Right lobe of liver (tissue), 6 donors: Measurements from ENCODE around the gene CDH26. TPM values are rescaled to one million over a fixed set of nuclear protein-coding genes. Genes with fewer than 3 reads are reported as not detected.

Source experiments
- ATAC-seq, 4 donors: fragments of 200-7000 bp; cut with Tn5 transposase; one replicate each; pipeline ENCODE4 v1.9.1; 2020; ENCODE audit warnings: mild to moderate bottlenecking in 4 of 4, moderate library complexity in 4 of 4
- DNase-seq, 3 donors: peaks; one replicate each; pipeline ENCODE4 v3.0.0-alpha.2; 2020
- H3K27ac ChIP-seq, 3 donors: fragments of 200-600 bp; one replicate each; pipeline ENCODE4 v1.8.0; 2022
- H3K27me3 ChIP-seq, 2 donors: fragments of 200-600 bp; one replicate each; pipeline ENCODE4 v1.8.0; 2022
- H3K36me3 ChIP-seq, 4 donors: fragments of 200-600 bp; sonication (generic) in 1 of 4; one replicate each; pipeline versions ENCODE4 v1.5.1 to v1.8.0; 2017 to 2022; ENCODE audit warnings: control low read depth in 1 of 4
- H3K4me1 ChIP-seq, 4 donors: fragments of 200-600 bp; sonication (generic) in 1 of 4; one replicate each; pipeline versions ENCODE4 v1.5.1 to v1.8.0; 2017 to 2022; ENCODE audit warnings: control low read depth in 1 of 4
- H3K4me3 ChIP-seq, 3 donors: fragments of 200-600 bp; one replicate each; pipeline ENCODE4 v1.8.0; 2022
- H3K9me3 ChIP-seq, 4 donors: fragments of 200-600 bp; sonication (generic) in 1 of 4; one replicate each; pipeline versions ENCODE4 v1.5.1 to v1.8.0; 2017 to 2022; ENCODE audit warnings: control low read depth in 1 of 4
- CTCF ChIP-seq, 4 donors: fragments of 200-600 bp in 3 of 4; fragments of 450-650 bp in 1 of 4; IDR thresholded peaks; one replicate each; pipeline versions ENCODE4 v1.5.1 to v1.8.0; 2016 to 2022; ENCODE audit warnings: antibody characterized with exemption in 4 of 4, mild to moderate bottlenecking in 2 of 4
- POLR2A ChIP-seq: fragments of 450-650 bp; IDR thresholded peaks from one replicate; pipeline ENCODE4 v1.6.1; 2017; ENCODE audit warnings: antibody characterized with exemption, mild to moderate bottlenecking
- WGBS: methylation state at CpG from one replicate; pipeline ENCODE4 v1.1.6; 2018; ENCODE audit warnings: low coverage, low lambda C conversion rate; ENCODE audit not compliant: insufficient coverage; ENCODE audit errors: missing lambda C conversion rate; 5-methylcytosine and 5-hydroxymethylcytosine counted together
- intact Hi-C, 2 donors: fragments of 100-400 bp; cut with DNase I; formaldehyde crosslinking; loops; one replicate each; pipeline versions ENCODE4 v1.11.2 to v1.14.1; 2022
- total RNA-seq, 6 experiments: library from RNA; depleted of rRNA in 2 of 6; stranded (reverse); fragments of >200 nt in 2 of 6; fragmentation: NEBNext Ultra II Directional in 3 of 6; extraction: Animal tissue kit (Norgen Biotek cat#: 25700) in 3 of 6; gene quantifications; one replicate each; pipeline versions ENCODE4 v1.1.0 to v1.2.4, GENCODE V29; 2016 to 2023
- donor health status: DM: no; HTN: yes; CAD: no.
- donor health status: DM: no; HTN: no; CAD: no.
- donor health status: DM: no; HTN: no; CAD: no.
- donor health status: DM: no; HTN: yes; CAD: no.
- donor health status: DM: no; HTN: yes; CAD: no.

CDH26 gene
- total RNA-seq, 6 experiments from 2014 or later: 0.07 to 0.25 (median 0.12) TPM; not detected in 1

DNA sequence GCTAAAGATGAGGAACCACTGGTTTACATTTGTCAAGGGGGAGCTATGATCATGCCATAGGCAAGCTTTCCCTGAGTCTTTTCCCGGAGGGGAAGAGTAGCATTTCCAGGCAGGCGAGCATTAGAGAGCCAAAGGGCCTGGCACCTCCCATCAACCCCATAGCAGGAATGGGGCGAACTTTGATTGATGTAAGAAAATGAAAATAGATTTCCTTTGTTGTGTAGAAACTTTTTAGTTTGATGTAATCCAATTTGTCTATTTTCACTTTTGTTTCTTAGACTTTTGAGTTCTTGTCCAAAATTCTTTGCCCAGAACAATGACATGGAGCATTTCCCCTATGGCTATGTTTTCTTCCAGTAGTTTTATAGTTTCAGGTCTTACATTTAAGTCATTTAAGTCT, 85.2 kb downstream of the CDH26 start:
- H3K27me3 ChIP-seq: no peaks in the 10 kb centered on the region
- ATAC-seq (no peak), DNase-seq (no peak)
- no peaks in the 10 kb centered on the region for H3K36me3 ChIP-seq
- intact Hi-C loops: no loop called here
- TF ChIP-seq CTCF (IDR thresholded peaks at IDR 0.05) (no peak), POLR2A (no peak)
- H3K4me3 ChIP-seq: no peak overlapping the region
- no peak overlapping the region for H3K27ac ChIP-seq
- no peaks in the 10 kb centered on the region for H3K4me1 ChIP-seq
- H3K9me3 ChIP-seq: no peaks in the 10 kb centered on the region
- WGBS: 80% methylated on average over 1 of the region's 3 CpGs

GRCh38 chr20:60046011-60046413, 87.8 kb downstream of the CDH26 start:
- H3K4me3 ChIP-seq: no peak overlapping the region
- H3K36me3 ChIP-seq: no peaks in the 10 kb centered on the region
- WGBS: 30% methylated on average over 4 of the region's 4 CpGs
- intact Hi-C loops: no loop called here
- H3K27me3 ChIP-seq: peaks cover 0 to 7% of the 10 kb centered on the region in 2 donors
- peak in 3 of 4 donors; percentile 12 to 49 (median 38) for ATAC-seq
- H3K4me1 ChIP-seq: no peaks in the 10 kb centered on the region
- no peaks in the 10 kb centered on the region for H3K9me3 ChIP-seq
- TF ChIP-seq POLR2A: no peak
- DNase-seq: no peak
- no peak overlapping the region for H3K27ac ChIP-seq

- intact Hi-C loops: no loop called here
- ATAC-seq (no peak), DNase-seq (no peak)
- no peak overlapping the region for H3K27ac ChIP-seq
- TF ChIP-seq POLR2A: no peak
- no peak for TF ChIP-seq CTCF (IDR thresholded peaks at IDR 0.05)
- WGBS: no CpG with 5 or more reads among the region's 2 CpGs
- no peak overlapping the region for H3K4me3 ChIP-seq
- no peaks in the 10 kb centered on the region for H3K36me3 ChIP-seq
- no peaks in the 10 kb centered on the region for H3K9me3 ChIP-seq
- H3K4me1 ChIP-seq: no peaks in the 10 kb centered on the region
- H3K27me3 ChIP-seq: peaks cover 0 to 7% of the 10 kb centered on the region in 2 donors
These were observed 88.2 kb downstream of the CDH26 start for GRCh38 chr20:60046436-60046835.

DNA sequence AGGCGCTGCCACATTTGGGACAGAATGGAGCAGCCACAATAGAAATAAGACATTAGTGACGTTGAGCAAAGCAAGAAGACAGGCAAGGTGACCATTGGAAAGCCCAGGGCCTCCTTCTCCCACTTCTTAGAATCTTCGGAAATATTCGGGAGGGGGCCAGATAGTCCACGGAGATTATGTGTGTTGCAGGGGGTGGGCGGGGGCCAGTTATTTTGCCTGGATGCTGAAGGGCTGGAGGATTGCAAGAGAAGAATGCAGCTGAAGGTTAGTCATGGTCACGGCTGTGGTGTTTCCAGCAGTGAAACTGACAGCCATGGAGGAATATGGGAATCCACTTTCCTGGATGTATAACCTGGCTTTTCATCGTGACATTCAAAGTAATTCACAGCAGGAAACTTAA, 88.6 kb downstream of the CDH26 start:
- TF ChIP-seq POLR2A (no peak), CTCF (IDR thresholded peaks at IDR 0.05) (no peak)
- H3K36me3 ChIP-seq: no peaks in the 10 kb centered on the region
- H3K4me1 ChIP-seq: no peaks in the 10 kb centered on the region
- H3K4me3 ChIP-seq: no peak overlapping the region
- 77% methylated on average over 6 of the region's 8 CpGs for WGBS
- H3K27ac ChIP-seq: no peak overlapping the region
- intact Hi-C loops: no loop called here
- H3K27me3 ChIP-seq: peaks cover 0 to 12% of the 10 kb centered on the region in 2 donors
- H3K9me3 ChIP-seq: no peaks in the 10 kb centered on the region
- DNase-seq (no peak), ATAC-seq (no peak)

DNA sequence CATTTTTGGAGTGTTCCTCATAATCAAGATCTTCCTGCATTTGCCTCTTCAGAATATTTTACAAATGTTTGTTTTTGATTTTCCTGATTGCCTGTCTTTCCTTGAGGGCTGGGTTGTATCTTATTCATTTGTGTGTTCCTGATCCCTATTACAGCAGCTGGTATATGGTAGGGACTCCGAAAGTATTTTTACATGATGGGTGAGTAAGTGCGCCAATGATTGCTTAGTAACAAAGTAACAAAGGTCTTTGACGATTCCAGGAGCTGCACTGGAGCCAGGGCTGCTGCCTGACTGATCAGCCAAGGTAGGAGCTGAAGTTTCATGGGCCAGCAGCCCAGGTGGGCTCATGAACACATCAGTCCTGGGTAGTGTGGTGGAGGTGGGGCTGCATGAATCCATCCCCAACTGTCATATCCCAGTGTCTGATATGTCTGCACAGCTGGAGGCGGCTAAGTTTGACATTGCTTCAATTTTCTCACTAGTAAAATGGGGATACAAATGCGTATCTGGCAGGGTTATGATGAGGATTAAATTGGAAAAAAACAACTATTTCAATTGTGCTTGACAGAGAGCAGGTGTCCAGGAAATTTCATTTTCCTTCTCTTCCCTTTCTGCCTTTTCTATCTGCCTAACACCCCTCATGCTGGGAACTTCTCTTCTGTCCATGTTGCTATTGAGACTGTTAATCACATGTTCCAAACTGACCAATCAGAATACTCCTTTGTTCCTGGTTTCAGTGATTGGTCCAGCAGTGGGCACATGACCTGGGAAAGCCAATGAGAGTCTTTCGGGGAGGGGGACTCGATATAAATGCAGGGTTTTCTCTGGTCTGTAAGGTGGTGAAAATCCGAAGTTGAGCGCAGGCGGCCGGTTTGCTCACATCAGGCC, 90.7 kb downstream of the CDH26 start:
- Histone ChIP-seq H3K27me3 (peaks cover 0 to 19% of the 10 kb centered on the region in 2 donors), H3K27ac (no peak overlapping the region), H3K4me1 (peaks cover 0 to 7% (median 0%) of the 10 kb centered on the region in 4 donors), H3K4me3 (no peak overlapping the region), H3K36me3 (no peaks in the 10 kb centered on the region), H3K9me3 (no peaks in the 10 kb centered on the region)
- intact Hi-C loops: no loop called here
- DNase-seq: no peak
- no peak for ATAC-seq
- WGBS: 79% methylated on average over 11 of the region's 11 CpGs
- TF ChIP-seq CTCF (IDR thresholded peaks at IDR 0.05) (no peak), POLR2A (no peak)
